Activated naive CD4-positive, alpha-beta T cell treated with anti-CD3 and anti-CD28 coated beads for 36 hours (primary cell): ENCODE results near the gene UBE2Q2. TPM values are rescaled to one million over a fixed set of nuclear protein-coding genes. Genes with fewer than 3 reads are reported as not detected.

Experiments used
- CTCF ChIA-PET: fragments of 350-600 bp; sonication (Branson Sonifier 250); formaldehyde crosslinking; loops from one replicate; lab custom pipeline; 2021; ENCODE audit warnings: antibody characterized with exemption; lab: Charles Lee
- DNase-seq: peaks from one replicate; pipeline ENCODE4 v3.0.0-alpha.2; 2020
- H3K27ac Mint-ChIP-seq: one replicate; pipeline ENCODE4 v1.8.0; 2021; ENCODE audit warnings: mild to moderate bottlenecking, mixed read lengths
- H3K27me3 Mint-ChIP-seq: one replicate; pipeline ENCODE4 v1.8.0; 2021; ENCODE audit warnings: low read depth, mixed read lengths
- H3K36me3 Mint-ChIP-seq: one replicate; pipeline ENCODE4 v1.8.0; 2021; ENCODE audit warnings: low read depth, mixed read lengths
- H3K4me1 Mint-ChIP-seq: one replicate; pipeline ENCODE4 v1.8.0; 2021; ENCODE audit warnings: low read depth, mixed read lengths
- H3K4me3 Mint-ChIP-seq: one replicate; pipeline ENCODE4 v1.8.0; 2021; ENCODE audit warnings: mild to moderate bottlenecking, moderate library complexity, mixed read lengths
- H3K9me3 Mint-ChIP-seq: one replicate; pipeline ENCODE4 v1.8.0; 2021; ENCODE audit warnings: mixed read lengths
- intact Hi-C: fragments of 100-400 bp; cut with micrococcal nuclease; formaldehyde crosslinking; loops from one replicate; pipeline ENCODE4 v1.15.1; 2023
- total RNA-seq, 2 experiments: library from RNA; stranded (reverse); gene quantifications; one replicate each; pipeline ENCODE4 v1.2.3, GENCODE V29; 2021

UBE2Q2 gene
- total RNA-seq, 2 experiments from 2014 or later, result 14.7 to 15.4 TPM

- Mint-ChIP-seq H3K36me3 (peaks cover 26% of the 10 kb centered on the region), H3K4me3 (no peak overlapping the region), H3K27ac (no peak overlapping the region), H3K9me3 (no peaks in the 10 kb centered on the region), H3K27me3 (no peaks in the 10 kb centered on the region), H3K4me1 (peaks cover 12% of the 10 kb centered on the region)
- CTCF ChIA-PET, result interaction anchor here (1.4 kb wide), 1 partner anchor 118 kb away, joined by 3 read pairs; no protein-coding TSS in a partner anchor
- no peak for DNase-seq
- intact Hi-C loops, result loop anchor here (5.0 kb wide), 1 partner anchor 118 kb away; no protein-coding TSS in a partner anchor
Observed at GRCh38 chr15:75920079-75920478, 76.8 kb downstream of the UBE2Q2 start.

- Mint-ChIP-seq H3K4me1 (peaks cover 20% of the 10 kb centered on the region), H3K9me3 (no peaks in the 10 kb centered on the region), H3K27ac (no peak overlapping the region), H3K4me3 (no peak overlapping the region), H3K27me3 (no peaks in the 10 kb centered on the region), H3K36me3 (peaks cover 30% of the 10 kb centered on the region)
- DNase-seq, result peak; percentile 25
- intact Hi-C loops, result loop anchor here (5.0 kb wide), 1 partner anchor 120 kb away; no protein-coding TSS in a partner anchor
- CTCF ChIA-PET, result interaction anchor here (0.6 to 1.4 kb wide), 12 partner anchors 9 to 244 kb away, joined by 3 to 9 read pairs (median 4); no protein-coding TSS in a partner anchor
Observed at GRCh38 chr15:75921732-75922703, 78.8 kb downstream of the UBE2Q2 start.

DNA sequence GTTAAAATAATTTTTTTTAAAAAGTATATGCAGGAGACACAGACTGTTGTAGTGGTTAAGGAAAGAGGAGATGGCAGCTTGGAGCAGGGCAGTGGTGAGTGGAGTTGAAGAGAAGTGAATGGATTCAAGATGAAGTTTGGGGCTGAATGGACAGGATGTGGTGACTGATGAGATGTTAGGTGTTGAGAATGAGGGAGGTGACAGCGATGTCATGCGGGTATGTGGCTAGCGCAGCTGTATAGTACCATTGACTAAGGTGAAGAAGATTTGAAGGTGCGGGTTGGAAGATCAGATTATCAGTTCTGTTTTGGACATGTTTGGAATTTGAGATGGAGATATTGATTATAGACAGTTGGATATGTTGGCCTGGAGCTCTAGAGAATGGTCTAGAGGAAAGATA, 80.5 kb downstream of the UBE2Q2 start:
- CTCF ChIA-PET, result interaction anchor here (0.9 kb wide), 1 partner anchor 15 kb away, joined by 4 read pairs; no protein-coding TSS in a partner anchor
- peak; percentile 37 for DNase-seq
- H3K4me3 Mint-ChIP-seq, result no peak overlapping the region
- peaks cover 26% of the 10 kb centered on the region for H3K4me1 Mint-ChIP-seq
- intact Hi-C loops, result loop anchor here (5.0 kb wide), 1 partner anchor 121 kb away; no protein-coding TSS in a partner anchor
- no peak overlapping the region for H3K27ac Mint-ChIP-seq
- H3K9me3 Mint-ChIP-seq, result no peaks in the 10 kb centered on the region
- no peaks in the 10 kb centered on the region for H3K27me3 Mint-ChIP-seq
- peaks cover 22% of the 10 kb centered on the region for H3K36me3 Mint-ChIP-seq

DNA sequence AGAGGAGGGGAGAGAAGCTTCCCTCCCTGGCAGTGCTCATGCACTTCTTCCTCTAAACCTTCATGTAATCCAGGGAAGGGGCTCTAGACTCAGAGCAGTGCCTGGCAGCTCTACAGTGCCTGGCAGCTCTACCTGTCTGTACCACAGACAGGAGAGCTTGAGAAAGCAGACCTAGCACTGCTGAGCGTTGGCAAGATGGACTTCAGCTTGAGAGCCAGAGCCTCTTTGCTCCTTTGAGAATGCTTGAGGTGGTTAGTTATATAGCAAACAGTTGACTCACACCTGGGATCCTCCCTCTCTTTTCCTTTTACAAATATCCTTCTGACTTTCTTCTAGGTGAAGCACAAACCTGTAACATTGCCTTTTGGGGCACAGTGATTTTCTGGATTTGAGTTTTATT, 81.3 kb downstream of the UBE2Q2 start:
- no peak for DNase-seq
- peaks cover 26% of the 10 kb centered on the region for H3K4me1 Mint-ChIP-seq
- H3K36me3 Mint-ChIP-seq, result peaks cover 22% of the 10 kb centered on the region
- H3K9me3 Mint-ChIP-seq, result no peaks in the 10 kb centered on the region
- no peak overlapping the region for H3K27ac Mint-ChIP-seq
- intact Hi-C loops, result loop anchor here (5.0 kb wide), 1 partner anchor 122 kb away; no protein-coding TSS in a partner anchor
- no peak overlapping the region for H3K4me3 Mint-ChIP-seq
- CTCF ChIA-PET, result interaction anchor here (1.1 kb wide), 1 partner anchor 136 kb away, joined by 4 read pairs; no protein-coding TSS in a partner anchor
- H3K27me3 Mint-ChIP-seq, result no peaks in the 10 kb centered on the region

- Mint-ChIP-seq H3K27ac (no peak overlapping the region), H3K36me3 (peaks cover 27% of the 10 kb centered on the region), H3K27me3 (no peaks in the 10 kb centered on the region), H3K4me1 (peaks cover 29% of the 10 kb centered on the region), H3K4me3 (no peak overlapping the region), H3K9me3 (no peaks in the 10 kb centered on the region)
- intact Hi-C loops, result no loop called here
- DNase-seq, result no peak
- CTCF ChIA-PET, result interaction anchor here (0.6 to 1.5 kb wide), 3 partner anchors 116 to 859 kb away, joined by 3 to 5 read pairs (median 4); no protein-coding TSS in a partner anchor
Observed at GRCh38 chr15:75925440-75925839, 82.2 kb downstream of the UBE2Q2 start.

- no peak for DNase-seq
Observed at GRCh38 chr15:75926931-75927330, 83.7 kb downstream of the UBE2Q2 start.

GRCh38 chr15:75927601-75928000, 84.4 kb downstream of the UBE2Q2 start:
- Mint-ChIP-seq H3K27ac (no peak overlapping the region), H3K27me3 (no peaks in the 10 kb centered on the region), H3K4me1 (peaks cover 24% of the 10 kb centered on the region), H3K9me3 (no peaks in the 10 kb centered on the region), H3K4me3 (no peak overlapping the region), H3K36me3 (peaks cover 38% of the 10 kb centered on the region)
- CTCF ChIA-PET, result no interaction called here
- intact Hi-C loops, result no loop called here
- DNase-seq, result no peak

More at GRCh38 chr15:75926931-75927330, 83.7 kb downstream of the UBE2Q2 start:
- H3K4me1 Mint-ChIP-seq, result peaks cover 29% of the 10 kb centered on the region
- no peaks in the 10 kb centered on the region for H3K9me3 Mint-ChIP-seq
- no peak overlapping the region for H3K4me3 Mint-ChIP-seq
- H3K27me3 Mint-ChIP-seq, result no peaks in the 10 kb centered on the region
- intact Hi-C loops, result no loop called here
- CTCF ChIA-PET, result no interaction called here
- H3K36me3 Mint-ChIP-seq, result peaks cover 35% of the 10 kb centered on the region
- no peak overlapping the region for H3K27ac Mint-ChIP-seq

GRCh38 chr15:75928680-75929608, 85.7 kb downstream of the UBE2Q2 start:
- Mint-ChIP-seq H3K27ac (no peak overlapping the region), H3K9me3 (no peaks in the 10 kb centered on the region), H3K4me1 (peaks cover 18% of the 10 kb centered on the region), H3K27me3 (no peaks in the 10 kb centered on the region), H3K36me3 (peaks cover 39% of the 10 kb centered on the region), H3K4me3 (no peak overlapping the region)
- intact Hi-C loops, result no loop called here
- CTCF ChIA-PET, result interaction anchor here (0.6 to 1.4 kb wide), 7 partner anchors 11 to 1461 kb away, joined by 3 to 7 read pairs (median 4); no protein-coding TSS in a partner anchor
- no peak for DNase-seq

- DNase-seq, result no peak
- intact Hi-C loops, result no loop called here
- CTCF ChIA-PET, result interaction anchor here (0.6 to 1.2 kb wide), 2 partner anchors 204 to 406 kb away, joined by 3 to 7 read pairs; no protein-coding TSS in a partner anchor
Observed at GRCh38 chr15:75929799-75930565, 86.7 kb downstream of the UBE2Q2 start.

GRCh38 chr15:75930866-75931265, 87.6 kb downstream of the UBE2Q2 start:
- CTCF ChIA-PET, result interaction anchor here (1.2 kb wide), 1 partner anchor 9 kb away, joined by 3 read pairs; no protein-coding TSS in a partner anchor
- Mint-ChIP-seq H3K27me3 (no peaks in the 10 kb centered on the region), H3K36me3 (peaks cover 43% of the 10 kb centered on the region), H3K4me3 (no peak overlapping the region), H3K27ac (no peak overlapping the region), H3K4me1 (peaks cover 14% of the 10 kb centered on the region), H3K9me3 (no peaks in the 10 kb centered on the region)
- no peak for DNase-seq
- intact Hi-C loops, result no loop called here

More at GRCh38 chr15:75929799-75930565, 86.7 kb downstream of the UBE2Q2 start:
- no peaks in the 10 kb centered on the region for H3K27me3 Mint-ChIP-seq
- H3K9me3 Mint-ChIP-seq, result no peaks in the 10 kb centered on the region
- no peak overlapping the region for H3K27ac Mint-ChIP-seq
- H3K36me3 Mint-ChIP-seq, result peaks cover 42% of the 10 kb centered on the region
- H3K4me3 Mint-ChIP-seq, result no peak overlapping the region
- peaks cover 17% of the 10 kb centered on the region for H3K4me1 Mint-ChIP-seq

DNA sequence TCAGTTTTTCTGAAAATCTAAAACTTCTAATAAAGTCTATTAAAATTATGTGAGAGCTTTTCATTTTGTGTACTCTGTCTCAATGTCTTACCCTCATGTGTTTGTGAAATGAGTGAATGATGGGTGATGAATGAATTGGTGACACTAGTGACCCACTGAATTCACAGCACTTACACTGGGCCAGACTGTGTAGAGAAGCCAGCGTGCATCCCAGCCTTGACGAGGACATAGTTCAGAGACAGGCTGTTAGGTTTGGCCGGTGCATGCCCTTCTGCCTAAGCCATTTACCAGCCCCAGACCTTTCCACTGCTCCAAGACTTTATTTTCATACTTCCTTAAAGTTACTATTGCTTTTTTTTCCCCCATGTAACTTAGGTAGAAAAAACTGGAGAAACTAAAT, 99.2 kb downstream of the UBE2Q2 start:
- Mint-ChIP-seq H3K9me3 (peaks cover 27% of the 10 kb centered on the region), H3K4me3 (no peak overlapping the region), H3K27ac (no peak overlapping the region), H3K27me3 (no peaks in the 10 kb centered on the region), H3K4me1 (no peaks in the 10 kb centered on the region), H3K36me3 (peaks cover 20% of the 10 kb centered on the region)
- DNase-seq, result no peak
- intact Hi-C loops, result no loop called here
- CTCF ChIA-PET, result no interaction called here
